Left lung (tissue), 10 donors: ENCODE results near the gene MT3. TPM values are rescaled to one million over a fixed set of nuclear protein-coding genes. Genes with fewer than 3 reads are reported as not detected.

Experiments
- ATAC-seq: fragments of 200-7000 bp; cut with Tn5 transposase; one replicate; pipeline ENCODE4 v1.9.1; 2020; ENCODE audit warnings: moderate library complexity
- DNase-seq, 4 donors: peaks; one replicate each; pipeline ENCODE4 v3.0.0-alpha.2; 2013 to 2020
- H3K27ac ChIP-seq, 2 donors: fragments of 200-600 bp; sonication (generic) in 1 of 2; one replicate each; pipeline versions ENCODE4 v1.5.0 to v1.8.0; 2020 to 2021
- H3K27me3 ChIP-seq, 2 donors: fragments of 200-600 bp; sonication (generic) in 1 of 2; one replicate each; pipeline versions ENCODE4 v1.5.0 to v1.8.0; 2020 to 2021
- H3K36me3 ChIP-seq, 2 donors: fragments of 200-600 bp; sonication (generic) in 1 of 2; one replicate each; pipeline versions ENCODE4 v1.5.0 to v1.8.0; 2020 to 2021
- H3K4me1 ChIP-seq, 2 donors: fragments of 200-600 bp; one replicate each; pipeline ENCODE4 v1.8.0; 2021
- H3K4me3 ChIP-seq, 2 donors: fragments of 200-600 bp; sonication (generic) in 1 of 2; one replicate each; pipeline versions ENCODE4 v1.5.0 to v1.8.0; 2020 to 2021; ENCODE audit warnings: mild to moderate bottlenecking in 1 of 2
- H3K9me3 ChIP-seq, 2 donors: fragments of 200-600 bp; sonication (generic) in 1 of 2; one replicate each; pipeline versions ENCODE4 v1.5.0 to v1.8.0; 2020 to 2021
- intact Hi-C, 2 donors: fragments of 100-400 bp; cut with DNase I; formaldehyde crosslinking; loops; one replicate each; pipeline versions ENCODE4 v1.11.2 to v1.14.2; 2022
- polyA plus RNA-seq, 6 donors: library from polyadenylated mRNA; unstranded; fragments of 120-200 nt; gene quantifications; one replicate each; pipeline ENCODE4 v1.2.1, GENCODE V29; 2013; ENCODE audit not compliant: insufficient read length in 6 of 6
- total RNA-seq, 2 donors: library from RNA; stranded (reverse); fragmentation: NEBNext Ultra II Directional; extraction: Animal tissue kit (Norgen Biotek cat#: 25700); gene quantifications; one replicate each; pipeline ENCODE4 v1.2.1, GENCODE V29; 2021
- TF ChIP-seq, protein P1 (sequence below), 2 donors: fragments of 200-600 bp; sonication (generic) in 1 of 2; IDR thresholded peaks; one replicate each; pipeline versions ENCODE4 v1.5.0 to v1.8.0; 2021; ENCODE audit warnings: antibody characterized with exemption in 2 of 2
- donor health status: DM: no; HTN: yes; CAD: no.
- donor health status: DM: no; HTN: no; CAD: no.

The MT3 gene
- total and polyA plus RNA-seq, 8 donors = not detected

DNA sequence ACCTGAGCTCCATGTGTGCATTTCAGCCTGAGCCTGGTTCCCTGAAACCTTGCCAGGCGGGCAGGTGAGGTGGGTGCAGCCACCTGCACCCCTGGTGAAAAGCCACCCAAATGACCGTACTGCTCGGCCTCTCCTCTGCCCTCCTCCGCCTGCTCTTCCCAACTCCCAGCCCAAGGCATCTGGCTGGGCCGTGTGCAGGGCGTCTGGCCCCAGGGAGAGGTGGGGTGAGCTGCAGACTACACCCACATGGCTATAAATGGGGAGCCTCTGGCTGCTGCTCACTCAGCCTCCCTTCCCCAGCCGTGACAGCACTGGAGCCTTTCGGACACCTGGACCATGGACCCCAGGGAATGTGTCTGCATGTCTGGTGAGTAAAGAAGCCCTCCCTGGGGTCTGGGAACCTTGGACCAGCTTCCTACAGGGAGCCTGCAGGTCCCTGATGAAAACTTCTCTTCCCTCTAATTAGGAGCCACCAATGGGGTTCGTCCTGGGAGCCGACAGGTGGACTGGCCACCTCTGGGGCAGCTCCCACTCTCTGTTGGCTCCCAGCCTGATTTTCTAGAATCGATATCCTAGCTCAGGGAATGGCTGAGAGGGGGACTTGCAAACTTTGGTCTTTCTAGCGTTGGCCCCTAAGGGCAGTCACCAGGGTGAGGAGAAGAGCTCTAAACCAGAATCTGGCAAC lies 24.4 kb upstream of the MT3 start, which contains the start of gene MT4:
Gene MT4 (plus strand): TSS at position 281 of the 685 bp plus-strand sequence. CDS start 56 bp downstream, at position 337.
- Histone ChIP-seq H3K27me3 (no peaks in the 10 kb centered on the region), H3K36me3 (no peaks in the 10 kb centered on the region), H3K27ac (no peak within 1 kb of the TSS), H3K4me1 (no peaks in the 10 kb centered on the region), H3K4me3 (no peak within 1 kb of the TSS), H3K9me3 (no peaks in the 10 kb centered on the region)
- TF ChIP-seq, protein P1, sequence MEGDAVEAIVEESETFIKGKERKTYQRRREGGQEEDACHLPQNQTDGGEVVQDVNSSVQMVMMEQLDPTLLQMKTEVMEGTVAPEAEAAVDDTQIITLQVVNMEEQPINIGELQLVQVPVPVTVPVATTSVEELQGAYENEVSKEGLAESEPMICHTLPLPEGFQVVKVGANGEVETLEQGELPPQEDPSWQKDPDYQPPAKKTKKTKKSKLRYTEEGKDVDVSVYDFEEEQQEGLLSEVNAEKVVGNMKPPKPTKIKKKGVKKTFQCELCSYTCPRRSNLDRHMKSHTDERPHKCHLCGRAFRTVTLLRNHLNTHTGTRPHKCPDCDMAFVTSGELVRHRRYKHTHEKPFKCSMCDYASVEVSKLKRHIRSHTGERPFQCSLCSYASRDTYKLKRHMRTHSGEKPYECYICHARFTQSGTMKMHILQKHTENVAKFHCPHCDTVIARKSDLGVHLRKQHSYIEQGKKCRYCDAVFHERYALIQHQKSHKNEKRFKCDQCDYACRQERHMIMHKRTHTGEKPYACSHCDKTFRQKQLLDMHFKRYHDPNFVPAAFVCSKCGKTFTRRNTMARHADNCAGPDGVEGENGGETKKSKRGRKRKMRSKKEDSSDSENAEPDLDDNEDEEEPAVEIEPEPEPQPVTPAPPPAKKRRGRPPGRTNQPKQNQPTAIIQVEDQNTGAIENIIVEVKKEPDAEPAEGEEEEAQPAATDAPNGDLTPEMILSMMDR (IDR thresholded peaks at IDR 0.05) = no peak
- DNase-seq (no peak), ATAC-seq (no peak)
- intact Hi-C loops = no loop called here

DNA sequence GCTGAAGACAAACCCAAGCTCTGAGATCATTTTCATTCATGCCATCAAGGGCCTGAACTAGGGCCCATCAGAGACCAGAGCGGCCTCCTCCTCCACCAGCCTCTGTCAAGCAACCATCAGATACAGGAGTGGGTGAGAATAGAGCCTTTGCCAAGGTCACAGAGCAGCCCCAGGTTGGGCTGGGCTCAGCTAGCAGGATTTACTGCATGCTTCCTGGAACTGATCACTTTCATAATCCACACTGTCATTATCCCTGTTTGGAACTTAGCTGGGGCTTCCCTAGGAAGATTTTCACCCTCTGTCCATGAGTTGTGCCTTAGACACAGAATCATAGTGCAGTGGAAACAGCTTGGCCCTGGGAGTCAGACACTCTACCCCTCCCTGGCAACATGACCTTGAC lies 19.4 kb upstream of the MT3 start:
- intact Hi-C loops = loop anchor here in 1 of 2 donors (10.0 kb wide), 1 partner anchor 125 kb away; no protein-coding TSS in a partner anchor
- Histone ChIP-seq H3K27me3 (no peaks in the 10 kb centered on the region), H3K27ac (no peak overlapping the region), H3K4me3 (no peak overlapping the region), H3K4me1 (no peaks in the 10 kb centered on the region), H3K9me3 (no peaks in the 10 kb centered on the region), H3K36me3 (no peaks in the 10 kb centered on the region)
- no peak for DNase-seq
- no peak for ATAC-seq
- TF ChIP-seq, protein P1 (IDR thresholded peaks at IDR 0.05) = no peak

DNA sequence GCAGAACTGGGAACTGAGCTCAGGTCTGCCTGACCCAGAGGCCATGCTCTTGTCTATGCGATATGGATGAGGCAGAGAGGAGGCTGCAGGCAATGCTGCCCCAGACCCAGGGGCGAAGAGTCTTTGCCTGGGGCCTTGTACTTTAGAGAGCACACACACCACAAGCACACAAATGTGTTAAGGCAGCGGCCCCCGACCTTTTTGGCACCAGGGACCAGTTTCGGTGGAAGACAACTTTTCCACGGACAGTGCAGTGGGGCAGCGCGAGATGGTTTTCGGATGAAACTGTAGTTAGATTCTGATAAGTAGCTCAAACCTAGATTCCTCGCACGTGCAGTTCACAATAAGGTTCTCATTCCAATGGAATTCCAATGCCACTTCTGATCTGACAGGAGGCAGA lies 17.8 kb upstream of the MT3 start:
- TF ChIP-seq, protein P1 (IDR thresholded peaks at IDR 0.05) = no peak
- H3K36me3 ChIP-seq = no peaks in the 10 kb centered on the region
- DNase-seq (no peak), ATAC-seq (no peak)
- intact Hi-C loops = loop anchor here in 1 of 2 donors (10.0 kb wide), 1 partner anchor 123 kb away; no protein-coding TSS in a partner anchor
- H3K27ac ChIP-seq = no peak overlapping the region
- H3K27me3 ChIP-seq = no peaks in the 10 kb centered on the region
- H3K4me3 ChIP-seq = no peak overlapping the region
- no peaks in the 10 kb centered on the region for H3K9me3 ChIP-seq
- H3K4me1 ChIP-seq = no peaks in the 10 kb centered on the region

DNA sequence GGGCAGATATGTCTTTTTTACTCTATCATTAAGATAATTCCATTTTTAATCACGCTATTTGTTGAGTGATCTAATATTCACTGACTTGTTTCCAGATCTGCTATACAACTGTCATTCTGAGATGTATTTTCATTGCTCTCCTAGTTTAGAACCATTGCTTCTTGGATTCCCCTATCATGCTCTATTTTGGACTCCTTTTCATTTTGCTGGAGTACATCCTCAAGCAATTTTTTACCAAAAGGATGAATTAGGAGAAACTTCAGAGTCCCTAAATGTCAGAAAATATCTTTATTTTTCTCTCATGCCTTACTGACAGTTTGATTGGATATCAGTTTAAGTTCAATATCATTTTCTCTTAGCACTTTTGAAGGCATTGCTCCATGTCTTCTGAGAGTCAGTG lies 14.7 kb upstream of the MT3 start:
- ATAC-seq (no peak), DNase-seq (no peak)
- H3K36me3 ChIP-seq = no peaks in the 10 kb centered on the region
- no peak overlapping the region for H3K4me3 ChIP-seq
- H3K27me3 ChIP-seq = no peaks in the 10 kb centered on the region
- intact Hi-C loops = loop anchor here in 1 of 2 donors (10.0 kb wide), 1 partner anchor 120 kb away; no protein-coding TSS in a partner anchor
- no peak overlapping the region for H3K27ac ChIP-seq
- no peaks in the 10 kb centered on the region for H3K9me3 ChIP-seq
- TF ChIP-seq, protein P1 (IDR thresholded peaks at IDR 0.05) = no peak
- H3K4me1 ChIP-seq = no peaks in the 10 kb centered on the region

DNA sequence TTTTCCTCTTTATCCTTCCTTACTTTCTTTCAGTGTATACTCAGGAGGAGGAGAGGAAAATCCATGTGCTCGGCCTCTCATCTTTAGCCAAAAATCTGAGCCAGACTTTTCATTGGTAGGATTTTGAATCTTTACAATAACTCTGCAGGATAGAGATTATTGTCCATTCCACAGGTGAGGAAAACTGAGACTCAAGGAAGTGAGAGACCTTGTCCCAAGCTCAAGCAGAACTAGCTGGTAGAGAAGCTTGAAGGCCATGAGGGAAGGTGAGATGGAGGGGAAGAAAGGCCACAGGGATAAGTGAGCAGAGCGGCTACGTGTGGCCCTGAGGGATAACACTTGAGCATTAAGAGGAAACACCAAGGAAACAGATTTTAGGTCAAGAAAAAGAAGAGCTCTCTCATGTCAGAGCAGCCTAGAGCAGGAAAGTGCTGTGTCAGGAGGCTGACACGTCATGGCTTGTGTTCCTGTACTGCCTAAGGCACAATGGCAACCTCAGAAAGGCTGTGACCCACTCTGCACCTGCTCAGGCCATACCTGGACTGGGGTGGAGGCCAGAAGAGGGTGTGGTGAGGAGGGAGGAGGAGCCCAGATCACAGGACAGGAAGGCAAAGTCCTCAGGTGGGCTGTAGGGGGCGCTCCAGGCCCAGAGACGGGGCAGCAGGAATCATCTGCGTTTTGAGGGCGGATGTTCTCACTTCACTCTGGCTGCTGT lies 12.6 kb upstream of the MT3 start:
- H3K27me3 ChIP-seq = no peaks in the 10 kb centered on the region
- peak; percentile 100 for ATAC-seq
- no peaks in the 10 kb centered on the region for H3K36me3 ChIP-seq
- no peak overlapping the region for H3K4me3 ChIP-seq
- no peaks in the 10 kb centered on the region for H3K4me1 ChIP-seq
- H3K27ac ChIP-seq = no peak overlapping the region
- H3K9me3 ChIP-seq = no peaks in the 10 kb centered on the region
- intact Hi-C loops = loop anchor here in 1 of 2 donors (10.0 kb wide), 1 partner anchor 118 kb away; no protein-coding TSS in a partner anchor
- peak in 3 of 4 donors; percentile 50 to 92 (median 82) for DNase-seq
- TF ChIP-seq, protein P1 (IDR thresholded peaks at IDR 0.05) = peak; percentile 52 to 83
